ENCODE results near the gene SLC22A24.
"Not testable (repeated sequence)": the region's sequence is repeated elsewhere in the genome, so short reads cannot be mapped to it uniquely, and the experiment has no call there.

Gene SLC22A24

GRCh38 chr11:63144121-63144520 lies at the start of gene SLC22A24:
Gene SLC22A24, minus strand, starts transcription at chr11:63144221. Its CDS starts 442 bp downstream, at chr11:63143779.
- DNase-seq (ENCODE audit: low spot score): no peak

- DNase-seq (ENCODE audit: low spot score): no peak
These were observed 36.5 kb upstream of the SLC22A24 start for GRCh38 chr11:63180536-63180935.

- no peak for DNase-seq (ENCODE audit: low spot score)
These were observed 35.5 kb upstream of the SLC22A24 start for GRCh38 chr11:63179432-63180041.

GRCh38 chr11:63177872-63178271 lies 33.9 kb upstream of the SLC22A24 start:
- no peak for DNase-seq (ENCODE audit: low spot score)

- no peak for DNase-seq (ENCODE audit: low spot score)
These were observed 21.8 kb upstream of the SLC22A24 start for GRCh38 chr11:63165706-63166310.

- no peak for DNase-seq (ENCODE audit: low spot score)
These were observed 11.8 kb upstream of the SLC22A24 start for GRCh38 chr11:63155794-63156193.

- no peak for DNase-seq (ENCODE audit: low spot score)
These were observed 2.6 kb upstream of the SLC22A24 start for GRCh38 chr11:63146581-63146980.

- no peak for DNase-seq (ENCODE audit: low spot score)
These were observed 1.6 kb downstream of the SLC22A24 start for GRCh38 chr11:63142459-63142858.

- no peak for DNase-seq (ENCODE audit: low spot score)
These were observed 10.8 kb downstream of the SLC22A24 start for GRCh38 chr11:63132985-63133775.

GRCh38 chr11:63099555-63099954 lies 44.5 kb downstream of the SLC22A24 start:
- DNase-seq (ENCODE audit: low spot score): no peak

- DNase-seq (ENCODE audit: low spot score): no peak
These were observed 63.3 kb downstream of the SLC22A24 start for GRCh38 chr11:63080682-63081081.

GRCh38 chr11:63046203-63046602 lies 97.8 kb downstream of the SLC22A24 start:
- DNase-seq (ENCODE audit: low spot score): not testable (repeated sequence)

- DNase-seq (ENCODE audit: low spot score): no peak
These were observed 101.4 kb downstream of the SLC22A24 start for GRCh38 chr11:63042596-63042995.

GRCh38 chr11:63032457-63032856 lies 111.6 kb downstream of the SLC22A24 start:
- no peak for DNase-seq (ENCODE audit: low spot score)
